Activated CD8-positive, alpha-beta memory T cell treated with anti-CD3 and anti-CD28 coated beads, Interleukin-2, amount 50 U/mL, for 48 hours (primary cell): ENCODE measurements around the gene TRAPPC5.
A peak's percentile ranks its signal among the peaks of the same experiment; 100 is the strongest.

ENCODE experiments used
- DNase-seq: peaks from one replicate; pipeline ENCODE4 v3.0.0-alpha.2; 2020

Gene TRAPPC5

GRCh38 chr19:7701654-7702457 lies 21.2 kb downstream of the TRAPPC5 start, which contains the start of gene FCER2:
Gene FCER2 (minus strand): TSS chr19:7702131. CDS start chr19:7699760, 2,371 bp downstream.
- no peak for DNase-seq

GRCh38 chr19:7703332-7703731 lies 22.7 kb downstream of the TRAPPC5 start:
- DNase-seq: no peak

GRCh38 chr19:7704280-7705060 lies 23.8 kb downstream of the TRAPPC5 start:
- no peak for DNase-seq

GRCh38 chr19:7705387-7706187 lies 25.0 kb downstream of the TRAPPC5 start:
- peak; percentile 81 for DNase-seq

GRCh38 chr19:7706188-7706954 lies 25.7 kb downstream of the TRAPPC5 start:
- DNase-seq: no peak

GRCh38 chr19:7706955-7707456 lies 26.4 kb downstream of the TRAPPC5 start:
- no peak for DNase-seq

- DNase-seq: no peak
Measured at GRCh38 chr19:7709932-7710460, 29.4 kb downstream of the TRAPPC5 start.

- DNase-seq: no peak
Measured at GRCh38 chr19:7710616-7711015, 30.0 kb downstream of the TRAPPC5 start.

GRCh38 chr19:7715671-7716070 lies 35.0 kb downstream of the TRAPPC5 start:
- no peak for DNase-seq

- no peak for DNase-seq
Measured at GRCh38 chr19:7716762-7717161, 36.1 kb downstream of the TRAPPC5 start.

GRCh38 chr19:7718668-7719067 lies 38.0 kb downstream of the TRAPPC5 start:
- no peak for DNase-seq

- DNase-seq: no peak
Measured at GRCh38 chr19:7720351-7720750, 39.7 kb downstream of the TRAPPC5 start.

- no peak for DNase-seq
Measured at GRCh38 chr19:7722231-7722651, 41.6 kb downstream of the TRAPPC5 start.

- no peak for DNase-seq
Measured at GRCh38 chr19:7725791-7726190, 45.2 kb downstream of the TRAPPC5 start.

GRCh38 chr19:7729211-7729610 lies 48.6 kb downstream of the TRAPPC5 start:
- no peak for DNase-seq

GRCh38 chr19:7729831-7730285 lies 49.2 kb downstream of the TRAPPC5 start:
- DNase-seq: no peak

GRCh38 chr19:7730286-7731217 lies 49.9 kb downstream of the TRAPPC5 start:
- no peak for DNase-seq

GRCh38 chr19:7731218-7731595 lies 50.6 kb downstream of the TRAPPC5 start:
- DNase-seq: no peak

- DNase-seq: no peak
Measured at GRCh38 chr19:7731615-7732014, 51.0 kb downstream of the TRAPPC5 start.

- no peak for DNase-seq
Measured at GRCh38 chr19:7732045-7732444, 51.4 kb downstream of the TRAPPC5 start, which contains the start of gene CLEC4G. Gene CLEC4G (minus strand): TSS chr19:7732110. CDS start chr19:7732102, 8 bp downstream.

- DNase-seq: no peak
Measured at GRCh38 chr19:7733376-7733775, 52.7 kb downstream of the TRAPPC5 start.
